Fibroblast of lung (primary cell): ENCODE measurements around the gene GDF7. TPM values are rescaled to one million over a fixed set of nuclear protein-coding genes. Genes with fewer than 3 reads are reported as not detected.

ENCODE experiments used
- DNase-seq, 2 donors: peaks; one replicate each; pipeline versions ENCODE4 v3.0.0 to v3.0.0-alpha.2; 2010; ENCODE audit warnings: low read depth in 2 of 2
- H2AFZ ChIP-seq: 2 replicates; pipeline ENCODE4 v1.5.1; 2012; ENCODE audit warnings: low read length, control low read depth, inconsistent platforms
- H3K27ac ChIP-seq: 2 replicates; pipeline ENCODE4 v1.5.1; 2011; ENCODE audit warnings: low read length, control low read depth; ENCODE audit not compliant: insufficient read depth
- H3K27me3 ChIP-seq: 2 replicates; pipeline ENCODE4 v1.5.1; 2011; ENCODE audit warnings: mild to moderate bottlenecking, low read length; ENCODE audit not compliant: control insufficient read depth, insufficient read depth
- H3K36me3 ChIP-seq: 2 replicates; pipeline ENCODE4 v1.5.1; 2011; ENCODE audit warnings: low read length; ENCODE audit not compliant: control insufficient read depth, insufficient read depth
- H3K4me1 ChIP-seq: 2 replicates; pipeline ENCODE4 v1.5.1; 2011; ENCODE audit warnings: low read length; ENCODE audit not compliant: control insufficient read depth, insufficient read depth; ENCODE audit errors: extremely low read depth
- H3K4me2 ChIP-seq: 2 replicates; pipeline ENCODE4 v1.5.1; 2011; ENCODE audit warnings: low read length, control low read depth; ENCODE audit not compliant: insufficient read depth; ENCODE audit errors: extremely low read depth
- H3K4me3 ChIP-seq, 4 experiments: fragments of 200-600 bp in 1 of 4; sonication (generic) in 1 of 4; replicated peaks in 1 of 4; 2 replicates each; pipeline ENCODE4 v1.5.1; 2011 to 2016; ENCODE audit warnings: low read length in 4 of 4, low read depth in 3 of 4, mild to moderate bottlenecking in 3 of 4, control low read depth in 2 of 4, inconsistent platforms in 1 of 4, mixed read lengths in 1 of 4; ENCODE audit not compliant: insufficient read depth in 1 of 4; ENCODE audit errors: control extremely low read depth in 1 of 4
- H3K79me2 ChIP-seq: 2 replicates; pipeline ENCODE4 v1.5.1; 2012; ENCODE audit warnings: mild to moderate bottlenecking, low read length, inconsistent platforms; ENCODE audit not compliant: control insufficient read depth, insufficient read depth
- H3K9ac ChIP-seq: 2 replicates; pipeline ENCODE4 v1.5.1; 2011; ENCODE audit warnings: mild to moderate bottlenecking, low read length, control low read depth; ENCODE audit not compliant: insufficient read depth
- H3K9me3 ChIP-seq: 2 replicates; pipeline ENCODE4 v1.5.1; 2012; ENCODE audit warnings: low read depth, low read length; ENCODE audit not compliant: control insufficient read depth, insufficient read depth
- H4K20me1 ChIP-seq: 2 replicates; pipeline ENCODE4 v1.5.1; 2011; ENCODE audit warnings: low read length; ENCODE audit not compliant: control insufficient read depth, insufficient read depth; ENCODE audit errors: extremely low read depth
- CTCF ChIP-seq, 2 donors: IDR thresholded peaks in 1 of 2; conservative IDR thresholded peaks in 1 of 2; 1 replicate in 1 of 2; 2 replicates in 1 of 2; pipeline ENCODE4 v1.5.1; 2011 to 2012; ENCODE audit warnings: low read length in 2 of 2, control low read depth in 1 of 2, inconsistent platforms in 1 of 2, low read depth in 1 of 2, mild to moderate bottlenecking in 1 of 2
- EZH2 ChIP-seq: IDR thresholded peaks from 2 replicates; pipeline ENCODE4 v1.5.1; 2012; ENCODE audit warnings: low read length, control low read depth, mild to moderate bottlenecking; ENCODE audit errors: missing control alignments
- polyA plus RNA-seq, 2 donors: library from polyadenylated mRNA; depleted of rRNA in 1 of 2; stranded (reverse) in 1 of 2; unstranded in 1 of 2; fragments of >200 nt; gene quantifications; 2 replicates each; pipeline ENCODE4 v1.2.1, GENCODE V29; 2011 to 2012; ENCODE audit warnings: missing spikeins in 1 of 2
- total RNA-seq: library from RNA; depleted of rRNA; stranded (reverse); fragments of >200 nt; gene quantifications from 2 replicates; pipeline ENCODE4 v1.2.1, GENCODE V29; 2014

The GDF7 gene
- total and polyA plus RNA-seq, 2 donors (not counting 1 experiment from before 2014, with no cell fraction given) = 0.33 TPM; not detected in 1

GRCh38 chr2:20665243-20666004 lies 1.5 kb upstream of the GDF7 start:
- no peak overlapping the region for H3K9ac ChIP-seq
- H2AFZ ChIP-seq = no peak overlapping the region
- DNase-seq = no peak
- H3K4me3 ChIP-seq = no peak overlapping the region
- H3K27me3 ChIP-seq = peaks cover 82% of the 10 kb centered on the region
- peak overlapping the region; percentile 25 for H3K4me2 ChIP-seq
- H3K9me3 ChIP-seq = no peaks in the 10 kb centered on the region
- no peak overlapping the region for H3K27ac ChIP-seq
- TF ChIP-seq CTCF (conservative IDR thresholded peaks at IDR 0.05 in 1 of 2, IDR thresholded peaks at IDR 0.05 in 1 of 2; ENCODE audit: low read depth in 1 of 2, low read length in 2 of 2) (no peak), EZH2 (peak; percentile 97)
- H4K20me1 ChIP-seq = no peaks in the 10 kb centered on the region
- no peaks in the 10 kb centered on the region for H3K4me1 ChIP-seq
- no peaks in the 10 kb centered on the region for H3K36me3 ChIP-seq
- H3K79me2 ChIP-seq = no peaks in the 10 kb centered on the region

- Histone ChIP-seq H3K4me3 (peak overlapping the region in 1 of 4 experiments; percentile 38), H3K36me3 (no peaks in the 10 kb centered on the region), H3K4me1 (no peaks in the 10 kb centered on the region), H2AFZ (no peak overlapping the region), H3K79me2 (no peaks in the 10 kb centered on the region), H3K27ac (no peak overlapping the region), H3K27me3 (peaks cover 84% of the 10 kb centered on the region), H3K4me2 (peak overlapping the region; percentile 25), H4K20me1 (no peaks in the 10 kb centered on the region), H3K9me3 (no peaks in the 10 kb centered on the region), H3K9ac (no peak overlapping the region)
- DNase-seq = no peak
- TF ChIP-seq CTCF (conservative IDR thresholded peaks at IDR 0.05 in 1 of 2, IDR thresholded peaks at IDR 0.05 in 1 of 2; ENCODE audit: low read depth in 1 of 2, low read length in 2 of 2) (no peak), EZH2 (no peak)
Observed at GRCh38 chr2:20666005-20666303, 990 bp upstream of the GDF7 start.

DNA sequence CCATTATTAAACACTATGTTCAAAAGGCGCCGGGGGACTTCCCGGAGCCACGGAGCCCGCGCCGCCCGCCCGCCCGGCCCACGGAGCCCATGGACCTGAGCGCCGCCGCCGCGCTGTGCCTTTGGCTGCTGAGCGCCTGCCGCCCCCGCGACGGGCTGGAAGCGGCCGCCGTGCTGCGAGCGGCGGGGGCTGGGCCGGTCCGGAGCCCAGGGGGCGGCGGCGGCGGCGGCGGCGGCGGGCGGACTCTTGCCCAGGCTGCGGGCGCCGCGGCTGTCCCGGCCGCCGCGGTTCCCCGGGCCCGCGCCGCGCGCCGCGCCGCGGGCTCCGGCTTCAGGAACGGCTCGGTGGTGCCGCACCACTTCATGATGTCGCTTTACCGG lies 197 bp downstream of the GDF7 start:
- Histone ChIP-seq H4K20me1 (no peaks in the 10 kb centered on the region), H3K36me3 (no peaks in the 10 kb centered on the region), H3K4me1 (no peaks in the 10 kb centered on the region), H3K27me3 (peaks cover 92% of the 10 kb centered on the region), H3K4me2 (peak overlapping the region; percentile 64), H3K9me3 (no peaks in the 10 kb centered on the region), H3K4me3 (no peak overlapping the region), H3K79me2 (no peaks in the 10 kb centered on the region), H3K27ac (no peak overlapping the region), H2AFZ (no peak overlapping the region), H3K9ac (no peak overlapping the region)
- DNase-seq = no peak
- TF ChIP-seq EZH2 = no peak
- no peak for TF ChIP-seq CTCF (conservative IDR thresholded peaks at IDR 0.05 in 1 of 2, IDR thresholded peaks at IDR 0.05 in 1 of 2; ENCODE audit: low read depth in 1 of 2, low read length in 2 of 2)
